OCI-LY1 (cell line): ENCODE results near the gene MIEN1.

ENCODE experiments used
- EZH2 ChIP-seq: fragments of 200-600 bp; sonication (generic), shearing (Covaris generic); IDR thresholded peaks from 2 replicates; pipeline ENCODE4 v1.8.0; 2017; ENCODE audit warnings: borderline replicate concordance, mixed run types, mild to moderate bottlenecking, antibody characterized with exemption, low read length, moderate library complexity, mixed read lengths
- TF ChIP-seq, protein P1 (sequence below): fragments of 200-600 bp; sonication (generic), shearing (Covaris generic); IDR thresholded peaks from 2 replicates; pipeline ENCODE4 v1.5.1; 2017; ENCODE audit warnings: mild to moderate bottlenecking, antibody characterized with exemption, low read length, moderate library complexity, mixed read lengths

DNA sequence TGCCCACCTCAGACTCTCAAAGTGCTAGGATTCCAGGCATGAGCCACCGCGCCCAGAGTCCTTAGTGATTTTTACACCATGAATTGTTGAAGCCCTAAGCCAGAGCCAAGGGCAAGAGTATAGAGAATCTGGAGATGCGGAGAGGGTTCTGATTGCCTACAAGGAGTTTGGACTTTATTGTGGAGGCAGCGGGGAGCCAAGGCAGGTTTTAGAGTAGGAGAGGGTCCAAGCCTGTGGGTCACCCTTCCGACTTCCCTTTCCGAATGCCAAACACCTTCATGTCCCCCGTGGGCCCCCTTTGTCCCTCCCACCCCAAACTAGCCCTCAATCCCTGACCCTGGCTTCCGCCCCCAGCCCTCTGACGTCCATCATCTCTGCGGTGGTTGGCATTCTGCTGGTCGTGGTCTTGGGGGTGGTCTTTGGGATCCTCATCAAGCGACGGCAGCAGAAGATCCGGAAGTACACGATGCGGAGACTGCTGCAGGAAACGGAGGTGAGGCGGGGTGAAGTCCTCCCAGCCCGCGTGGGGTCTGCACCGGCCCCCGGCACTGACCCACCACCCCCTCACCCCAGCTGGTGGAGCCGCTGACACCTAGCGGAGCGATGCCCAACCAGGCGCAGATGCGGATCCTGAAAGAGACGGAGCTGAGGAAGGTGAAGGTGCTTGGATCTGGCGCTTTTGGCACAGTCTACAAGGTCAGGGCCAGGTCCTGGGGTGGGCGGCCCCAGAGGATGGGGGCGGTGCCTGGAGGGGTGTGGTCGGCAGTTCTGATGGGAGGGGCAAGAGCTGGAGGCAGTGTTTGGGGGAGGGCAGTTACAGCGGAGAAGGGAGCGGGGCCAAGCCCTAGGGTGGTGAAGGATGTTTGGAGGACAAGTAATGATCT, 7.1 kb downstream of the MIEN1 start:
- TF ChIP-seq, protein P1, sequence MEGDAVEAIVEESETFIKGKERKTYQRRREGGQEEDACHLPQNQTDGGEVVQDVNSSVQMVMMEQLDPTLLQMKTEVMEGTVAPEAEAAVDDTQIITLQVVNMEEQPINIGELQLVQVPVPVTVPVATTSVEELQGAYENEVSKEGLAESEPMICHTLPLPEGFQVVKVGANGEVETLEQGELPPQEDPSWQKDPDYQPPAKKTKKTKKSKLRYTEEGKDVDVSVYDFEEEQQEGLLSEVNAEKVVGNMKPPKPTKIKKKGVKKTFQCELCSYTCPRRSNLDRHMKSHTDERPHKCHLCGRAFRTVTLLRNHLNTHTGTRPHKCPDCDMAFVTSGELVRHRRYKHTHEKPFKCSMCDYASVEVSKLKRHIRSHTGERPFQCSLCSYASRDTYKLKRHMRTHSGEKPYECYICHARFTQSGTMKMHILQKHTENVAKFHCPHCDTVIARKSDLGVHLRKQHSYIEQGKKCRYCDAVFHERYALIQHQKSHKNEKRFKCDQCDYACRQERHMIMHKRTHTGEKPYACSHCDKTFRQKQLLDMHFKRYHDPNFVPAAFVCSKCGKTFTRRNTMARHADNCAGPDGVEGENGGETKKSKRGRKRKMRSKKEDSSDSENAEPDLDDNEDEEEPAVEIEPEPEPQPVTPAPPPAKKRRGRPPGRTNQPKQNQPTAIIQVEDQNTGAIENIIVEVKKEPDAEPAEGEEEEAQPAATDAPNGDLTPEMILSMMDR = no peak
- no peak for TF ChIP-seq EZH2
